HG02571 (cell line): ENCODE measurements around the gene VAT1L.

Source experiments
- ATAC-seq: cut with Tn5 transposase; IDR thresholded peaks from one replicate; pipeline ENCODE4 v1.9.1; 2021; ENCODE audit warnings: mild to moderate bottlenecking, moderate library complexity; ENCODE audit not compliant: unreplicated experiment

Gene VAT1L

DNA sequence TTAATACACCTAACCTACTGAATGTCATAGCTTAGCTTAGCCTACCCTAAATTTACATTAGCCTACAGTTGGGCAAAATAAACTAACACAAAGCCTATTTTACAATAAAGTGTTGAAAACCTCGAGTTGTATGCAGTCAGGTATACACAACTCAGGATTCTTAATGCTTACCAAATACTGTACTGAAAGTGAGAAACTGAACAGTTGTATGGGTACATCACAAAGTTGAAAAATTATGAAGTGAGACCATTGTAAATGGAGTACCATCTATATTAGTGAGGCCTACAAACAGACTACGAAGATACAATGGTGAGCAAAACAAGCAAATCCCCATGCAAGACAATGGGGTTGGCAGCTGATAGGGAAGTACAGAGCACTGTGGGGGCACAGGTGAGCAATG, 79.7 kb downstream of the VAT1L start:
- ATAC-seq = peak; percentile 21

DNA sequence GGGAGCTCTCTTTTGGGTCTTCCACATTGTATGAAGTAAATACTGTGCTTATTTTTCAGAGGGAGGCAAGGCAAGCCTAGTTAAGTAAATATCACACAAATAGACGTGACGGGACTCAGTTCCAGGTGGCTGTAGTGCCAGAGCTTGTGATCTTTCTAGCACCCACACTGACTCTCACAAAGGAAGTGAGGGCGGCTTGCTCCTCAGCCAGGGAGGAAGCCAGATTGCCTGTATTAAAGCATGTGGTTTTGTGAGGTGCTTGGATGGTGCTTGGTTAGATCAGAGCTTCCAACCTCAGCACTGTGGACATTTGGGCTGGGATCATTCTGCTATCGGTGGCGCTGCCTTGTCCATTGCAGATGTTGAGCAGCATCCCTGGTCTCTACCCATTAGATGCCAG, 80.1 kb downstream of the VAT1L start:
- peak; percentile 58 for ATAC-seq

DNA sequence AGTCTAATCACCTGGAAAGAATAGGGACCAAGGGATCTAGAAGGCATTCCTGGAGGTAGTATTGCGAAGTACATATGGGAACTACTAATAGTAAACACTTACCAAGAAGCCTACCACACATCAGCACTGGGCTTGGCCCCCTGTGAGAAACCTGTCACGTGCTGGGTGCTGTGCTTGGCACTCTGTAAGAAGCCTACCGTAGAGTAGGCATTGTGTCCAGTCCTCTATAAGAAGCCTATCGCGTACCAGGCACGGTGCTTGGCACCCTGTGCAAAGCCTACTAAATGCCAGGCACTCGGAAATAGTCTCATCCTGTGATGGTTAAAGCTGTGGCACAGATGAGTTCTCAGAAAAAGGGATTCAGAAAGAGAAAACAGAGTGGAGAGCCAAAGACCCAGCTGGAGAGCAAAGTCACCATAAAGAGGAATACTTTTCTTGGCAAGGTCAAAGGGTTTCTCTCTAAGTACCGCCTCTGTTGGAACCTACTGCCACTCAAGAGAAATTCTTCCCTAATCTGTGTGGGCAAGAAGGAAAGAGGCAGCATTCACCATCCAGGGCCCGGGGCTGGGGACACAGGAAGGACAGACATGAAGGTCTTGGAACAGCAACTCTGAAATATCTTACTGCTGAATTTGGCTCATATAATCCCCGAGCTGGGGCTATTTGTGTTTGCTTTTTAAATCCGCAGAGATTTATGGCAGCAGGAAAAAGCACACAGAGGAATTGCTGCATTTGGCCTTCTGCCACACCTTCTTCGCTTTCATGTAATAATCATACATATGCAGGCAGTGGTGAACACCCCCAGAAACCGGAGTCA, 81.8 kb downstream of the VAT1L start:
- no peak for ATAC-seq

DNA sequence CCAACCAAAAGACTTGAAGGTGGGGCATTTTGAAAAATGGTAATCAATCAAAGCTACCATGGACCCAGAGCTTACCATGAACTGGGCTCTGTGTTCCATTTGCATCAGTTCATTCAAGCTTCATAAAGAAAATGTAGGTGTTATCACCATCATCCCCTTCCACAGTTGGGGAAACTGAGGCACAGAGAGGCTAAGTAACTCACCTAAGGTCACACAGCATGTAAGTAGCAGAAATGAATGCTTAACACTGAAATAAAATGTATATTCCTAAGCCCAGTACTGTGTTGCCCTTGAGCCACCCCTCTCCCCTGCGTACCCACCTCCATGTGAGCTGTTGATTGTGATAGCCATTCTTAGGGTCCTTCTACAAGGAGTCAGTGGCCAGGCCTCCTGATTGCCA, 83.6 kb downstream of the VAT1L start:
- ATAC-seq = no peak

- ATAC-seq = no peak
Measured at GRCh38 chr16:77873066-77873465, 84.7 kb downstream of the VAT1L start.

DNA sequence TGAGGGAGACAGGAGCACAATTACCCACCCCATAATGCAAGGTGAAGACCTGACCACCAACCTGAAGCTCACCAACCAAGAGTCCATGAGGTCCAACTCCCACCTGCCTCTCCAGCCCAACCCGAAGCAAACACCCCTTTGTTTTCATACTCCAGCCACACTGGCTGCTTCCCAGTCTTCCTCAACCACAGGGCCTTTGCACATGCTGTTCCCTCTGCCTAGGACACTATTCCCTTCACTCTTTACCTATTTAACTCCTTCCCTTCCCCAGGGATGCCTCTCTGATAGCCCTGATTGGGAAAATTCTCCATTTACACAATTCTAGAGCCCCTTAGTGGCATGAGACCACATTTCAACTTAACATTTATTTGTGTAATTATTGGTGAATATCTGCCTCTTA, 86.0 kb downstream of the VAT1L start:
- ATAC-seq = no peak

GRCh38 chr16:77876776-77877175, 88.4 kb downstream of the VAT1L start:
- ATAC-seq = no peak

GRCh38 chr16:77877712-77878347, 89.5 kb downstream of the VAT1L start:
- no peak for ATAC-seq

DNA sequence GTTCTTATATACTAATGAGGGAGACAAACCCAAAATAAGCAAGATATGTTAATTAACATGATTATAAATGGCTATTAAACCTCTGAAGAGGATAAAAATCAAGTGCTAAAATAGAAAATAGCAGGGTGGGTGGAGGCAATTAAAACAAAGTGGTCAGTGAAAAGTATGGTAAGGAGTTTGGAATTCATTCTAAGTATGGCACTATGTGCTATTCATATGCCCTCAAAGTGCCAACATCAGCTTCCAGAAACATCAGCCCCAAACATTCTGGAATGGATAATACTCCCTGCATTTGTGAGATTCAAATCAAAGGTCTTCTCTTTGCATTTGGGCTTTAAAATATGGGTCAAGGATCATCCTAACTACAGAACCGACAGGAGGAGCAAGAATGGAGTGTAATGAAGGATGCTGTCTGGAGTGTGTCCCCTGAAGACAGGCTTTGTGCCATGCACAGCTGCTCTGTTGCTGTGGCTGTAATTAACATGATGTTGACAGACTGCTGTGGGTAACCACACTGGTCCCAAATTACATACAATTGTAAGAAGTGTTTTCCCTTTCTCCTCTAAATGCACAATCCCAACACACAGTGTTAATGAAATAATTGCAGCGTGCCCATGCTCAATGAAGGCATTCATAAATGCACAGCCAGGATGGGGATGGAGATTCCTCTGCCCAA, 93.1 kb downstream of the VAT1L start:
- no peak for ATAC-seq

DNA sequence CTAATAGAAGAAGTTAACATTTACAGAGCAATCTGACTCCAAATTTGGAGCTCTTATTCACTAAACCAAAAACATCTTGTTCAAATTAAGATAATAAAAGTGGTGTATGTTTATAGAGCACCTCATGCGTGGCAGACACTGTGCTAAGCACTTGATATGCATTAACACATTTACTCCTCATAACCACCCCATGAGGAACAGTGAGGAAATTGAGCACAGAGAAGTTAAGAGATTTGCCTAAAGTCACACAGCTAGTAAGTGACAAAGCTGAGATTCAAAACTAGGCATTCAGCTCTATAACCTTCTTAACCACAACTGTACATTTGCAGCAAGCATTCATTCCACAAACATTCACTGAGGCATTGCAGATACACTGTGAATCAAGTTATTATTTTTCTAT, 94.0 kb downstream of the VAT1L start:
- ATAC-seq = no peak

GRCh38 chr16:77885571-77886295, 97.4 kb downstream of the VAT1L start:
- ATAC-seq = no peak

DNA sequence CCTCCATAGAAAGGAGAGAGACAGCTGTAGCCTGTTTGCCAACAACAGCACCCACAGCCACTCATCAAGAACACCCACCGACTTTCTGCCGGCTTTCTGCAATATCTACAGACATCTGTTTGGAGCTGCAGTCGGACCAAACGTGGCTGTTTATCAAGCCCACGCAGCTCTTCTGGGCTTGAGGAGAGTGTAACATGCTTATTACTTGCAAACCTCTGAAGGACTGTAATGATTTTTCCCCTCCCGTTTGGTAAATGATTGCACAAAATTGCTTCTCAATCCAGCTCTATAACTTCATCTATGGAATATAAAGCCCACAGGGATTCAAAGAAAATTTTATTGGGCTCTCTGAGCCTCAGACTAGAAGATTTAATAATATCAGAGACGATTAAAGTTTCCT, 100.5 kb downstream of the VAT1L start:
- ATAC-seq = no peak

DNA sequence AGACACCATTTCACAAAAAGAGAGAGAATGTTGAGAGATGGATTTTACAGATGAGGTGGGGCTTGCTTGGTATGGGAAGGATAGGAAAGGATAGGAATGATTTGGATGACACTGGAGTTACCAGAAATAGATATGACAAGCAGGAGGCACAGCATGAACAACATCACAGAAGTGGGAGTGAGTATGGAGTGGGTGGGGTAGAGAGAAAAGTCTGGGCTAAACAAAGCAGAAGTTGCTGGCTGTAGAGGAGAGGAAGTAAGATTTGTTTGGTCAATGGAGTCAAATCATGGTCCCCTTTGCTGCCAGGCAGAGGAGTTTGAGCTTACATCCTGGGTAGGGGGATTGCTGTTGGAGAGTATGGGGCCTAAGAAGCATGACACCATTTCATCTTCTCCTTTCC, 101.7 kb downstream of the VAT1L start:
- ATAC-seq = no peak

GRCh38 chr16:77894162-77894561, 105.8 kb downstream of the VAT1L start:
- ATAC-seq = no peak

DNA sequence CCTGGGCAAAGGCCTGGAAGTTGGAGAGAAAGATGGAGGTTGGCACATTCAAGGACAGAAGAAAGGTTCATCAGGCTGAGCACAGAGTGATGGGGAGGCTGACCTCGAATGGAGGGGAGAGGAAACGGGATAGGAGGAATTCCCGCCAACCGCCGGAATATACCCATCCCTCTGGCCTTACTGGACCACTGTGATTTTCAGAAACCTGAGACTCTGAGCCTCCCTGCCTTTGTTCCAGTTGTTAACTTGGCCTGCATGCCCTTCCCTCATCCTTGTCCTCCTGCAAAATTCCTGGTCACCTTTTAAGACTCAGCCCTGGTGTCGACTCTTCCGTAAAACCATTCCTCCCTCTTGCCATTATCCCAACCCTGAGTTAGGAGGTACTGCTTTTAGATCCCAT, 107.6 kb downstream of the VAT1L start:
- no peak for ATAC-seq

DNA sequence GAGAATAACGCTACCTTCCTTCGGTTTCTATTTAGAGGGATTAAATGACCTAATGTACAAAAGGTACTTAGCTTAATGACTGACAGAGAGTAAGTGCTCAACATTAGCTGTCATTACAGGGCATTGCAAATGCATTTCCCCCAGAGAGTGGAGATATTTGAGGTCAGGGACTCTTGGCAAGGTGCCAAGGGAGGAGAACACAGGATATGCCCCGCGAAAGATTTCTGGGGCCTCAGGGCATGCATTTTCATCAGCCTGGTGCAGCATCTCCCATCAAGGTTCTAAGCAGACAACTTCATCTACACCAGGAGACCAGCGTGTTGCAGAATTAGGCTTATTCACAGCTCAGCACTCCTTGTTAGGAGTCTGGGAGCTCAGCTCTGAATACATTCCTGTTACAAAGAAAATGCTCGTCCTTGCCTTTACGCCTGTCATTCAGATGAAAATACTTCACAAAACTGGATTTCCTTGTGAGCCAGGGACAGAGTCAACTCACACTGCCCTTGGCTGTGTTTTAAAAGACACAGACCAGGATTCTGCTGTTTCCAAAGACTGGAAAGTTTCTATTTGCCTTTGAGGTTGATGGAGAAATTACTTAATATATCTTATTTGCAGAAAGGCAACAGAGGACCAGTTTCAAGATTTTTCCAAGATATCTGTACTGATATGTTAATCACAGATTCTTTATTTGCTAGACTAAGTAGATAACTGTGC, 108.2 kb downstream of the VAT1L start:
- no peak for ATAC-seq

GRCh38 chr16:77897129-77897437, 108.7 kb downstream of the VAT1L start:
- ATAC-seq = no peak

DNA sequence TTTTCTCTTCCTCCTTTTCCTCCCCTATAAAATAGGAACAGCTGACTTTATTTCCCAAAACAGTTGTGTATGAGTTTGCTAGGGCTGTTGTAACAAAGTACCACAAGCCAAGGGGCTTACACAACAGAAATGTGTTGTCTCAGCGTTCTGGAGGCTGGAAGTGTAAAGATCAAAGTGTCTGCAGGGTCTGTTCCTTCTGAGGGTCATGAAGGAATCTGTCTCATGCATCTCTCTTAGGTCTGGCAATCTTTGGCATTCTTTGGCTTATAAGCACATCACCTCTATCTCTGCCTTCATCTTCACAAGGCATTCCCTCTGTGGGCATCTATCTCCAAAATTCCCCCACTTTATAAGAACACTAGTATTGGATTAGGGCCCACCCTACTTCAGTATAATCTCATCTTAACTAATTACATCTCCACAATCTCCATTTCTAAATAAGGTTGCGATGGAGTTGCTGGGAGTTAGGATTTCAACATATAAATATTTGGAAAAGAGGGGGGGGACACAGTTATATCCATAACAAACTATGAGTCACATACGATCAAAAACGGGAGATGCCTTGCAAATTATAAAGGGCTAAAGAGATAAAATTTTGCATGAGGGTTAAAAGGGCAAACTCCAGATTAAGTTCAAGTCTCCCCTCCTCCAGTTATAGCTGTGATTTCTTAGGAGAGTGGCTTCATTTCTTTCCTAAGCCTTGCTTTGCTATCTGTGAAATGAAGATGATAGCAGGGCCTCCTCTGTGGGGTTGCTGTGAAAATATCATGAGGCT, 109.7 kb downstream of the VAT1L start:
- no peak for ATAC-seq

DNA sequence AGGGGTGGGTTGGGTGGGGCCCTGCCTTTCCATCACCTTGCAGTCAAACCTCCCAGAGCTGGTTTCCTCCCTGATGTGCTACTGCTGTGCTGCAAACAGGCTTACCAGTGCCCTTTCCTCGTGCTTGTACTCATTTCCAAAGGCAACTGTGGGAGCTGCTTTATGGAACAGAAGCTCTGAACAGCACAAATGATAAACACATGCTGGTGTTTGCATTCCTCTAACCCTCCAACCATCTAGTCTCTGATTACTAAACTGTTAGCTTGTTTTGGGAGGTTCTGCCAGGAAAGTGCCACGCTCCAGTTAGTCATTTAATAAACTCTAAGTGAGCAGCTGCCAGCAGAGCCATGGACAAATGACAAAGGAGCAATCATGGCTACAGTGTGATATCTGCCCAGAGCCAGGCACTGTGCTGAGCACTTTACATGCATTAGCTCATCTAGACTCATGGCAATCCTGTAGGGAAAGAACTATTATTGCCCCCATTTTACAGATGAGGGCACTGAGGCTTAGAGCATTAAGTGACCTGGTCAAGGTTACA, 110.4 kb downstream of the VAT1L start:
- ATAC-seq = no peak

DNA sequence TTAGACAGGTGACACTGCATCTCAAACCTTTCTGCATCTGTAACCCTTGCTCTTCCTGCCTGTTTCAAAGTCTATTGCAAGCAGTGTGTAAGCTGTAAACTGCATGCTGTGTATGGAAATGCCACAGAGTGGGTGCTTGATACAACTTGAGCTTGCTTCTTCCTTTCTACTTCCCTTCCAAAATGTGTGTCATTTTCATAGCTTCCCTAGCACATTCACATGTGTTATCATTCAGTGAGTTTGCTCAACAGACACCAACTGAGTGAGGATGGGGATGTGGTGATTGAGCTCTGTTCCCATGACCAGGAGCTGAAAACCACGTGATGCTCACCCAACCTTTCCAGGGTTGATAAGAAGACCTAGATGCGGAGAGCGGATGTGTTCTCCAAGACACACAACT, 111.1 kb downstream of the VAT1L start:
- no peak for ATAC-seq
